Activated CD4-positive, alpha-beta T cell treated with anti-CD3 and anti-CD28 coated beads, Interleukin-2, Interleukin-6, amounts not matched to agents 100 ng/mL and 50 ng/mL, durations not matched to agents 16 hours and 8 hours (primary cell): Measurements from ENCODE around the gene HCN3.
"Not testable (repeated sequence)": the region's sequence is repeated elsewhere in the genome, so short reads cannot be mapped to it uniquely, and the experiment has no call there.

ENCODE experiments used
- DNase-seq: peaks from one replicate; pipeline ENCODE4 v3.0.0-alpha.2; 2020

Gene HCN3

DNA sequence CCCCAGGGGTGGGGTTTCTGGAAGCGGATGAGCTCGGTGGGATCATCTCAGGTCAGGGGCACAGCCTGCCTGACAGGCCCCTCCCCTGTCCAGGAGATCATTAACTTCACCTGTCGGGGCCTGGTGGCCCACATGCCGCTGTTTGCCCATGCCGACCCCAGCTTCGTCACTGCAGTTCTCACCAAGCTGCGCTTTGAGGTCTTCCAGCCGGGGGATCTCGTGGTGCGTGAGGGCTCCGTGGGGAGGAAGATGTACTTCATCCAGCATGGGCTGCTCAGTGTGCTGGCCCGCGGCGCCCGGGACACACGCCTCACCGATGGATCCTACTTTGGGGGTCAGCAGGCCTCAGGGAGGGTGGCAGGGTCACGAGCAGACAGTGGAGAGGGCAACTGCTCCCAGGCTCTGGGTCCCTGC is 8.4 kb downstream of the HCN3 start:
- DNase-seq, result no peak

DNA sequence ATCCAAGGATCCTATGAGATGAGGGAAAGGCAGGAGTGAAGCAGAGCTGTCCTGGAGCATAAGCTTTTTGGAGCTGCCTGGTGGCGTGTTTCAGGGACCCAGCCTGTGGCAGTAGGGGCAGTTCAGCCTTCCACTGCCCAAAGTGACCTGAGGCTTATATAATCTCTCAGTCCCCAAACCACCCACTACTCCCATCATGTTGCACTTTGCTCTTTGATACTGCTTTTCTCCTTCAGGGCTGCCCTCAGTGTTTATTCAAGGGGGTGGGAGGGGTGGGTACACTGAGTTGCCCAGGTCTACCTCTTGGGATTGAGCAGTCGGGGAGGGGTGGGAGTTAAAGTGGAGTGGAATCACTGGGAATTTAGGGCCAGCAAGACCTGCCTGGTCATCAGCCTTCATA is 9.3 kb downstream of the HCN3 start:
- DNase-seq, result no peak

DNA sequence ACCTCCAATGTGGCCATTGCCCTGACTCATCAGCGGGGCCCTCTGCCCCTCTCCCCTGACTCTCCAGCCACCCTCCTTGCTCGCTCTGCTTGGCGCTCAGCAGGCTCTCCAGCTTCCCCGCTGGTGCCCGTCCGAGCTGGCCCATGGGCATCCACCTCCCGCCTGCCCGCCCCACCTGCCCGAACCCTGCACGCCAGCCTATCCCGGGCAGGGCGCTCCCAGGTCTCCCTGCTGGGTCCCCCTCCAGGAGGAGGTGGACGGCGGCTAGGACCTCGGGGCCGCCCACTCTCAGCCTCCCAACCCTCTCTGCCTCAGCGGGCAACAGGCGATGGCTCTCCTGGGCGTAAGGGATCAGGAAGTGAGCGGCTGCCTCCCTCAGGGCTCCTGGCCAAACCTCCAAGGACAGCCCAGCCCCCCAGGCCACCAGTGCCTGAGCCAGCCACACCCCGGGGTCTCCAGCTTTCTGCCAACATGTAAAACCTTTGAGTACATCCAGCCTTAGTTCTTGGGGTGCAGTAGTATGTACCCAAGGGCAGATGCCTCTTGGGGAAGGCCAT is 10.8 kb downstream of the HCN3 start:
- no peak for DNase-seq

DNA sequence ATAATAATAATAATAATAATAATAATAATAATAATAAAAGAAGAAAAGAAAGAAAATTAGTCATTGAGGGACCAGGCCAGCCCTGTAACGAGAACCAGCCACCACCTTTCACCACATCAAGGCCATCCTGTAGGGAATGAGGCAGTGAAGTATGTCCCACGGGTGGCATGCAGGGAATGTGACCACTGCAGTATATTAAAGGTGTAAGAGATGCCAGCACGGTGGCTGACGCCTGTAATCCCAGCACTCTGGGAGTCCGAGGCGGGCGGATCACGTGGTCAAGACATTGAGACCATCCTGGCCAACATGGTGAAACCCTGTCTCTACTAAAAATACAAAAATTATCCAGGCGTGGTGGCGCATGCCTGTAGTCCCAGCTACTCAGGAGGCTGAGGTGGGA is 13.7 kb downstream of the HCN3 start:
- not testable (repeated sequence) for DNase-seq

DNA sequence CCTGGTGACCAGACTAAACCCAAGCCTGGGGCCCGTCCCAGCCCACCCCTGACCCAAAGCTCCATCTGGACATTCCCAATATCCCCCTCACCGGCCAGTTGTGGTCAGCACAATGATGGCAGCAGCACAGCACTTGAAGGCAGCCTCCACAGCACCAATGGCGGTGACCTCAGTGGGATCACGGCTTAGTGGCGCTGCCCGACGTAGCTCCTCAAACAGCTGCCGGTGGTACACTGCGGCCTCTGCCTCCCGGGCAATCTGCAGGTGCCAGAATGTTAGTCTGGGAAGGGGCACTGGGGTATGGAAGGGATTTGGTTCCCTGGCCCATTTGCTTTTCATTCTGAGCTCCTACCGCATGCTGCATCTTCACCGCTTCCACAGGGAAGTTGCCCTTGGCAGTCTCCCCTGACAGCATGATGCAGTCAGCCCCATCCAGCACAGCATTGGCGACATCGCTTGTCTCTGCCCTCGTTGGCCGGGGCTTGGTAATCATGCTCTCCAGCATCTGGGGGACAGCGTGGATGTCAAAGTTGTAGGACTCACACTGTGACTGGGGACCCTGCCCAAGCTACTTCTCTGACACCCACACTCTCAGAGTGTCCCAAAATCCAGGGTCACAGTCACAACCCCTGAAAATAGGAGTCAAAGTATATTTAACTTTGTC is 16.0 kb downstream of the HCN3 start:
- DNase-seq, result no peak

DNA sequence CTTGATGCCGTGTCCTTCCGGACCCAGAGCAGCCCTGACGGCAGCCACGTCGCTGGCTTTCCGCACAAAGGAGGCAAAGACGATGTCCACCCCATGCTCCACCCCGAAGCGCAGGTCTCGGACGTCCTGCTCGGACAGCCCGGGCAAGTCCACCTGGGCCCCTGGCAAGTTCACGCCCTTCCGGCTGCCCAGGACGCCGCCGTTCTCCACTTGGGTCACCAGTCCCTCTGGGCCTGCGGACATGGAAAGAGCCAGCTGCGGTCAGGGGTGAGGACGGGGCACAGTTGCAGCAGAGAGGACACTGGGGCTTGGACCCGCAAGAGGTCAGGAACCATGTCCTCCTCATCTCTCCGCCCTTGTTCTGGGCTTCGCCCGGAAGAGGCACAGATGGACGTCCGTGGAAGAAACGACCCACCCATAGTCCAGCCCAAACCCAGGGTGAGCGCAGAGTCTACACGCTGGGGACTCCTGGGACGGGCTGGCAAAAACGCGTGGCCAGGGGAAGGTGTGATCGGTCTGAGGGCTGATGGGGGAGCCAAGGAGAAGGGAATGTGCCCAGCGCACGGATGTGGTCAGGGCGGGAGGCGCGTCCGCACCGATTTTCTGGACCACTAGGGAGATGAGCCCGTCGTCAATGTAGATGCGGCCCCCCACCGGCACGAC is 17.4 kb downstream of the HCN3 start:
- DNase-seq, result no peak

DNA sequence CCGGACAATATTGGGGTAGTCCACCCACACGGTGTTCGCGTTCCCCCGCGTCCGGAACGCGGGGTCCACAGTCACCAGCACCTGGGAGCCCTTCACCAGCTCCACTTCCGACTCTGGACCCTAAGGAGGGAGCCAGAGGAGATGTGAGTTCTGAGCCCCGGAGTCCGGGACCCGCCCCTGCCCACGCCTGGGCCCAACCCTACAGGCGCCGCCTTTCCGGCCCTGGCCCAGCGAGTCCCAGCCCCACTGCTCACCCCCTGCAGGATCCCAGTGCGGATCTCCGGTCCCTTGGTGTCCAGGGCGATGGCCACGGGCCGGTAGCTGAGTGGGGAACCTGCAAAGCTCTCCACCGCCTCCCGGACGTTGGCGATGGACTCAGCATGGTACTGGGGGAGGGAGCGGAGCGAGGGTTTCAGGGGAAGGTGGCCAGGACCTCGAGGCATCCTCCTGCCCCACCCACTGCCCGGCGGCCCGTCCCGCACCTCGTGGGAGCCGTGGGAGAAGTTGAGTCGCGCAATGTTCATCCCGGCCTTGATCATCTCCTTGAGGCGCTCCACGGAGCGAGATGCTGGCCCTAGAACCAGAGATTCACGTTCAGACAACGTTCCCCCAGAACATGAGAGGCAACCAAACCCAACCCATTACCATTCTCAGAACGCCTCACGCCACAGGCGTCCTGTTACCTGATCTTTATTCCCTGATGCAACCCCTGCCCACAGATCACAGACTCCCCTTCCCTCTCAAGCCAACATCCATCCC is 18.1 kb downstream of the HCN3 start:
- no peak for DNase-seq

DNA sequence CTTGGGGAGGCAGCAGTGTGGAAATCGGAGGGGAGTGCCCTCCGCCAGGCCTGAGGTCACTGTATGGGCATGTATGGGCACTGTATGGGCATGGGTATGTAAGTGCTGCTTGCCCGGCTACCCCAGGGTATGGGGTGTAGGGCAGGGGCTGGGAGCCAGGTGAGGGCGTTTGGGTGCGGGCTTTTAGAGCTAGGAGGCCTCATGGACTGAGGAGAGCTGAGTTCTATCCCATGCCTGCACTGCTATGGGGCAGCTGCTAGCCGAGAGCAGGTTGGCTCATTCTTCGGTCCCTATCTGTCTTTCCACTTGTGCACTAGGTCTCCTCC is 18.6 kb downstream of the HCN3 start:
- no peak for DNase-seq

DNA sequence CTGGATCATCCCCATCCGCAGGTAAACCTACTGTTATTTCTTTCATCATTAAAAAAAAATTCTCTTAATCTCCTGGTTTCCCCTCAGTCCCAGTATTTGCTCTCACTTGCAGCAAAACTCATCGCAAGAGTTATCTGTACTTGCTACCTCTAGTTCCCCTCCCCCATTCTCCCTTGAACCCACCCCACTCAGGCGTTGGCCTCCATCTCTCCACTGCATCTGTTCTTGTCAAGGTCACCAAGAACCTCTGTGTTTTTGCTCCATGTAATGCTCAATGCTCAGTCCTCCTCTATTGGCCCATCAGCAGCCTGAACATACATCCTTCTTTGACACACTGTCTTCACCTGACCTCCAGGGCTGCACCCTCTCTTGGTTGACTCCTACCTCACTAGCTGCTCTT is 19.4 kb downstream of the HCN3 start:
- no peak for DNase-seq

DNA sequence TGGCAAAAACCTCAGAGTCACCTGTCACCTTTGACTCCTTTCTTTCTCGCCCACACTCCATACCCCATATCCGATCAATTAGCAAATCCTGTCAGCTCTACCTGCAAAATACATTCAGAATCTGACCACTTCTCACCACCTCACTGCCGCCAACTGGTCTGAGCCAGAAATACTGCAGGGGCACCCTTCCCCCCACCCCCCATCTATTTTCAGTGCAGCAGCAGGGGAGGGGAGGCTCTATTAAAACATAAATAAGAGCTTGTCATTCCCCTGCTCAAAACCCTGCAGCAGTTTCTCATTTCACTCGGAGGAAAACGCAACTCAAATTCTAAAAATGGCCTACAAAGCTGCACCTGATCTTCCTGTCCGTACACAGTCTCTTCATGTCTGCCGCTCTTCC is 20.1 kb downstream of the HCN3 start:
- no peak for DNase-seq

DNA sequence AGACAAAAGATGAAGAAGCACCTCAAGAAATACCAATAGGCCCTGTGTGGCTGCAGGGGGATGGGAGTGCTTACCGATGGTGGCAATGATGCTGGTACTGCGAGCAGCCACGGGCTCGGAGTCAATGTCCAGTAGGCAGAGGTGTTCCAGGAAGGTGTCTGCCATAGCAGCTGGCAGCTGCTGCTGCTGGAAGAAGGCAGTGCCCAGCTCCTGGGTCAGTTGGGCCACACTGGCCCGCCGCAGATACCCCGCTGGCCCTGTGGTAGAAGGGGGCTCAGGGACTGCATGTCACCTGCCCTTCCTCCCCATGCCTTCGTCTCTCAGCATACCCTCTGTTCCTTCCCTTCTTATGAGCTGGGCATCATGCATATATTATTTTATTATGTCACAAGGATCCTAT is 22.8 kb downstream of the HCN3 start:
- DNase-seq, result no peak

DNA sequence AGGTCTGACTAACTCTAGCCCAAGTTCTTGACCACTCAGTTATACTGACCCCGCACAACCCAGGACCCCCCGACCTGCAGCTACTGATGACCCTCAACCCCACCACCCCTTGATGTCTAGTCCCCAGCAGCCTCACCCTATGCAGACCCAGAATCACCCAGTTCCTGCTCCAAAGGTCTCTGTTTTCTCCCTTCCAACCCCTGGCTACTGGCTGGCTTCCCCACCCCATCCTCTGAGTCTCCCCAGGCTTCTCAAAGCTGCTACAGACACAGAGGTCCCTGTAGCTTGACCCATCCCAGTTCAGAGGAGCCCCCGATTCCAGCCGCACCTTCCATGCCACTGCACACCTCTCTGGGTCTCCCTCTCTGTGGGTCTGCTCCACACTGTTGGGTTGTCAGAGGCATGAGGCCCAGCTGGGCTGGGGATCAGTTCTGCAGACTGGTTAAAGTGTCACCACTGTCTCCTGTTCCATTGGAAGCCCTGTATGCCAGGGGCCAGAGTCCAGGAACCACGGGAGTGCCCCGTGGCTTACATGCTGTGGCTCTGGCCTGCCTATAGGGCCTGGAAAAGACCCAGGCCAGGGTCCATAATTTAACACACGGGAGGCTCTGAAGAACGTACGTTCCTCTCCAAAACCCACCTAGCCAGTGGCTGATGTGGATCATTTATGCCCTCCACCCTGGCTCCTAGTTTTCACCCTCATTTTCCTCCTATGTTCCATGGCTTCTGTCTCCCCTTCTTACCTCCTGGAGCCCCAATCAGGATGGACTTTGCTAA is 23.5 kb downstream of the HCN3 start:
- DNase-seq, result no peak

DNA sequence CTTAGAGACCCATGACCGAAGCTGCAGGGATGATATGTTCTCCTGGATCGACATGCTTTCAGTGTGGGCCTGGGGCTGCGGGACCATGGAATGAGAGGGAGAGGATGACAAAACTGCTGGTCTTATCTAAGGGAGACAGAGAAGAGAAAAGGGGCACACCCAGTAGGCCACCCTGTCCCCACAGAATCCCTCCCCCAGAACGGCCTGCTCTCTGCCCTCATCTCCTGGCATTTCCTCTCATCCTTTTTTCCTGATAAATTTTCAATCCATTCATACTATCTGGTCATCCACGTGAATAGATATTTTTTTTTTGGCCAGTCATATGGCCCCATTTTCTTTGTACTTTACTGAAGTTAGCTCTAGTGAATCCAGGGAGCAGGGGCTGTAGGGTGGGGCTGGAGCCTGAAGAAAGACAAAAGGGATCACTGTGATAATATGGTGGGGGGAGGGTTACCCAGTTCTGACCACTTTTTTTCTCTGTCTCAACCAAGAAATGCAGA is 24.1 kb downstream of the HCN3 start, which contains the start of gene PKLR:
PKLR (minus strand) TSS at position 97 of the 500 bp plus-strand sequence; CDS start at position 54, 43 bp downstream.
- DNase-seq, result no peak

DNA sequence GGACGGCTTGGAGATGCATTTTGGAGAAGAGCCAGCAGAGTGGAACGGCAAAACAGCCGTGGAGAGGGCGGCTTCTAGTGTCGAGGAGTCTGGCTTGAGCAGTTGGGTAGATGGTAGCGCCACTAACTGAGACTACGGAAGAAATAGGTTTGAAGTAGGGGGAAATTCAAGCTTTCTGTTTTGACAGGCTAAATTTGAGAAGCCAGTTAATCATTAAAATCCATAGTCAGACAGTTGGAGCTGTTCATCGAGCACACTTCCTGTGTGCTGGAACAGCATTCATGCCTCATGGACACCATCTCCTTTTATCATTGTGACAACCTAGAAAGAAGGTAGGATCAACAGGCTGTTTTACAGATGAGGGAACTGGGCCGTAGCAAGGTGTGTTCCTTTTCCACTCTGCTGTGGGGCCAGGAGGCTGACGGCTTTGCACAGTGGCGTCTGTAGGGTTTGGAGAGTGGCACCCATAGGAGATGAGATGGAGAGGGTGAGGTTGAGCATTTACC is 27.3 kb downstream of the HCN3 start:
- no peak for DNase-seq

DNA sequence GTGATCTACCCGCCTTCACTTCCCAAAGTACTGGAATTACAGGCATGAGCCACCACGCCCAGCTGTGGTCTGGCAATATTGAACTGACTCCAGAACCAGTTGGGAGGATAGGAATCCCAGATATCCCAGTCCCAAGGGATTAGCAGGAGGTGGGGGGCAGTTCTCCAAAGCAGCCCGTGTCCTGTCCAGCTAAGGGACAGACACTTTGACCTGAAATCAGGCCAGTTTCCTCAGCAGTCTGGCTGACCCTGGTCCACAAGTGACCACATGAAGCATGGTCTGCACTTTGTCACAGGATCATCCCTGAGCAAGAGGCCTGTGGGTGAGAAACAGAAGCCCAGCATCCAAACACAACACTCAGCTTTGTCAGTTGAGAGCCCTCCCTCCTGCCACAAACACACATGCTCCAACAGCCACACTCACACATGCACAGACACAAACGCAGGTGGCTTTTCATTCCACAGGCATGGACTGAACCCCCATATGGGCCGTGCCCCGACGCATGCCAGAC is 28.7 kb downstream of the HCN3 start:
- DNase-seq, result no peak

DNA sequence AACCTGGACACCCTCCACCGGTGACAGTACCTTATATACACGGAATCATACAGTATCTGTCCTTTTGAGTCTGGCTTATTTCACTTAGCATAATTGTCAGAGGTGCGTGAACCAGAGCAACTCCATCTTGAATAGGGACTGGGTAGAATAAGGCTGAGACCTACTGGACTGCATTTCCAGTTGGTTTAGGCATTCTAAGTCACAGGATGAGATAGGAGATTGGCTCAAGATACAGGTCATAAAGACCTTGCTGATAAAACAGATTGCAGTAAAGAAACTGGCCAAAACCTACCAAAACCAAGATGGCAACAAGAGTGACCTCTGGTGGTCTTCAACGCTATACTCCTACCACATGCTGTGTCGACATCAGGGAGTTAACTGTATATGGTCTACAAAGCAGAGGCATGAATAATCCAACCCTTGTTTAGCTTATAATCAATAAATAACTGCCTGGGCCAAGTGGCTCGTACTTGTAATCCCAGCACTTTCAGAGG is 30.0 kb downstream of the HCN3 start:
- DNase-seq, result peak; percentile 39

DNA sequence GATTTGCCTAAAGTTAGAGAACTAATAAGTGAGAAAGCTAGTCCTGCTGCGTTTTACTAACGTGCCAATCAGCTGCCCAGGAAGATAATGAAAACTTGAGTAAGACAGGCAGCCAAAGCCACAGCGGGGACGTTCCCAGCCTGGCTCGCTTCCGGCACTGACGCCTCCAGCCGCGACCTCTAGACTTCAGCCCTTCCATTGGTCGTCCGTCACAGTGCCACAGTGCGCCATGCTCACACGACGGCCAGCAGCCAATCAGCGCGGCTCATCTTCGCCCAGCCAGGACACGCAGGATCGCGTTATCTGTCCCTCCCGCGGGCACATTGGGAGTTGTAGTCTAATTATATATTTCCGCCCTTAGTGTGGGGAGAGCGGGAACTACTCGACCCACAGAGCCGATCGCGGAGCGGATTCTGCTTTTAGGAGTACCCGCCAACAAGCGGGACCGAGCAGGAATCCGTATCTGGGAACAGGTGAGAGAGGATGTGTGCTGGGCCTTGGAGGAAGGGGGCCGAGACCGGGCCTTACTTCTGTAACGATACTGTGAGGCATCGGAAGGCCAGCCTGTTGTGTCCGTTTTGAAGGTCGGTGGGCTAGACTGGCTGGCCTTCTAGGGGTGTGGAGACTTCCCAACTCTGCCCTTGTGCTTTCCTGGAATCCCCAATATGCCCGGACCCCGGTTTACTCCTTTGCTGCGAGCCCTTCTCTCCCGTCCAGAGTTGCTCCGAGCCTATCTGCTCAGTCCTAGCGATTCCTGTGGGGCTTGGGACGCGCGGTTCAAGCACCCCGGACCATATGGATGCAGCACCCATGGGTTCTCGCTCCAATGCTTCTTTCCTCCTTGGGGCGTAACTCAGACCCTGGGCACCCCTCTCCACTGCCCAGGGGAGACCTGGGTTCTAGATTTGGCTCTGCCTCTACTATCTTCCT is 31.5 kb downstream of the HCN3 start, which contains the start of gene FDPS:
FDPS (plus strand) TSS at position 374 of the 930 bp plus-strand sequence. CDS start 924 bp downstream, outside the sequence.
- peak; percentile 99 for DNase-seq

DNA sequence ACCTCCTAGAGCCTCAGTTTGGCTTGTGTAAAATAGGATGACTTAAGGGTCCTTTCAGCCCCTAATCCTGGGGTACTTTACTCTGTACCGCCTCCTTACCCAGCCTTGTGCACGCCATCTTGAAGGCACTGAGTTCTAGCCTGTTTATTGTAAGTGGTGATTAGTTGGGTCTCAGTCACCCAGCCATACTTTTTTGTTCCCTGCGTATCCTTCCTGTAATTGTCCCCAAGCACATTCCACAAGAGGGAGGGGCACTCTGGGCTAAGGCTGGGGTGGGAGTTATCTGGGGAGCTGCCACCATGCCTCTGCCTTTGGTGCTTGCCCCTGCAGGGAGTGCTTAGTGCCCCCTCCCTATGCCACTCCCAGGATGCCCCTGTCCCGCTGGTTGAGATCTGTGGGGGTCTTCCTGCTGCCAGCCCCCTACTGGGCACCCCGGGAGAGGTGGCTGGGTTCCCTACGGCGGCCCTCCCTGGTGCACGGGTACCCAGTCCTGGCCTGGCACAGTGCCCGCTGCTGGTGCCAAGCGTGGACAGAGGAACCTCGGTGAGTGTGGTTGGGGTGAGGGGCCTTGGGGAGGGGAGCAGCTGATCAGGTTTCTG is 32.3 kb downstream of the HCN3 start:
- DNase-seq, result peak; percentile 18

DNA sequence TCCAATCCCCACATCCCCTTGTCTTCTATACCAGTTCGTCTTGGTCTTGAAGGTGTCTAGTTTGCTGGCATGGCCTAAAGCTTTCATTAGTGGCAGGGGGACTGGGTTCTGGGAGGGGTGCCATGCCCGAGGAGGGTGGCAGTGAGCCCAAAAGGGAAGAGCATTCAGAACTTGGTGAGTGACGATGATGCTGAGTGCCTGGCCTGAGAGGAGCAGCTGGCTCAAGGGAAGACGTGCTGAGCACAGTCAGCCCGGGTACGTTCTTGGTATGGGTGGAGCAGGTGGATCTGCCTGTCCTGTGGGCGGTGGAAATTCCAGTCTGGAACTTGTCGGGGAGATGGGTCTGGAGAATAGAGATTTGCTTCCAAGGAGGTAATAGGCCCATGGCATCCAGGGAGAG is 36.0 kb downstream of the HCN3 start:
- DNase-seq, result no peak

DNA sequence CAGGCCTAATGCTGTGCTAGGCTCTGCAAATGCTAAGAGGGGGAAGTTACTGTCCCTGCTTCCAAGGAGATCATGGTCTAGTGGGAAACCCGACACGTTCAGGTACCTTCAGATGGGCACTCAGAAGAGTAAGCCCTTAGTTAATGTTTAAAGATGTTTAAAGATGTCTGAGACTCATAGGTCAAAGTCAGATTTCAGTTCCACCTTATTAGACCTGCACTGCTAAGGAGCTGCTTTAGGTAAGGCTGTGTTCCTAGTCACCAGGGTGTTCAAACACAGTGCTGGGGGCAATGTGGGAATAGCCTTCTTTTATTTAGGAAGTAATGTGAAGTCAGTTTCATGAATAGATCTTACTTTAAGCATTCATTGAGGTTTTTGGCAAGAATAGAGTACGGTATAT is 39.7 kb downstream of the HCN3 start:
- DNase-seq, result no peak
